DMS114 treated with DMSO at 0.1 percent for 48 hours (cell line): Measurements from ENCODE around the gene OR10H1.
"Not testable (repeated sequence)": the region's sequence is repeated elsewhere in the genome, so short reads cannot be mapped to it uniquely, and the experiment has no call there.

Experiments used
- DNase-seq: peaks from one replicate; lab custom pipeline; 2025; ENCODE audit not compliant: unreplicated experiment; lab: John Stamatoyannopoulos, UW

The OR10H1 gene

DNA sequence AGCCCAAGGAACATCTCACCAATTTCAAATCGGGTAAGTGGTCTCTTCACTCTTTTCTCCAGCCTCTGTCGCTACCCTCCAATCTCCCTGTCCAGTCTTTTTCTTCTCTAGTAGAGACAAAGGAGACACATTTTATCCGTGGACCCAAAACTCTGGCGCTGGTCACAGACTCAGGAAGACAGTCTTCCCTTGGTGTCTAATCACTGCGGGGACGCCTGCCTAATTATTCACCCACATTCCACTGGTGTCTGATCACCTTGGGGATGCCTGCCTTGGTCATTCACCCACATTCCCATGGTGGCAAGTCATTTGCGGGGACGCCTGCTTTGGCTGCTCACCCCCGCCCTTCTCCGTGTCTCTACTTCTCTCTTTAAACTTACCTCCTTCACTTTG, 13.8 kb upstream of the OR10H1 start:
- DNase-seq: no peak

DNA sequence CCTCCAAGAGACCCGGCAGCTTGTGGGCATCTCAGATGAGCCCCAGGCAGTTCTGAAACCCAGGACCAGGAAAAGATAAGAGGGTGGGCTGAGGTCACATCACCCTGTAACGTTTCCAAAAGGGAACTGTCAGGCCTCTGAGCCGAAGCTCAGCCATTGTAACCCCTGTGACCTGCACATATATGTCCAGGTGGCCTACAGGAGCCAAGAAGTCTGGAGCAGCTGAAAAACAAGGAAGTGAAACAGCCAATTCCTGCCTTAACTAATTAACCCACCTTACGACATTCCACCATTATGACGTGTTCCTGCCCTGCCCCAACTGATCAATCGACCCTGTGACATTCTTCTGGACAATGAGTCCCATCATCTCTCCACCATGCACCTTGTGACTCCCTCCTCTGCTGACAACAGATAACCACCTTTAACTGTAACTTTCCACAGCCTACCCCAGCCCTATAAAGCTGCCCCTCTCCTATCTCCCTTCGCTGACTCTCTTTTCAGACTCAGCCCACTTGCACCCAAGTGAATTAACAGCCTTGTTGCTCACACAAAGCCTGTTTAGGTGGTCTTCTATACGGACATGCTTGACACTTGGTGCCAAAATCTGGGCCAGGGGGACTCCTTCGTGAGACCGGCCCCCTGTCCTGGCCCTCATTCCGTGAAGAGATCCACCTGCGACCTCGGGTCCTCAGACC, 13.3 kb upstream of the OR10H1 start:
- DNase-seq: not testable (repeated sequence)

DNA sequence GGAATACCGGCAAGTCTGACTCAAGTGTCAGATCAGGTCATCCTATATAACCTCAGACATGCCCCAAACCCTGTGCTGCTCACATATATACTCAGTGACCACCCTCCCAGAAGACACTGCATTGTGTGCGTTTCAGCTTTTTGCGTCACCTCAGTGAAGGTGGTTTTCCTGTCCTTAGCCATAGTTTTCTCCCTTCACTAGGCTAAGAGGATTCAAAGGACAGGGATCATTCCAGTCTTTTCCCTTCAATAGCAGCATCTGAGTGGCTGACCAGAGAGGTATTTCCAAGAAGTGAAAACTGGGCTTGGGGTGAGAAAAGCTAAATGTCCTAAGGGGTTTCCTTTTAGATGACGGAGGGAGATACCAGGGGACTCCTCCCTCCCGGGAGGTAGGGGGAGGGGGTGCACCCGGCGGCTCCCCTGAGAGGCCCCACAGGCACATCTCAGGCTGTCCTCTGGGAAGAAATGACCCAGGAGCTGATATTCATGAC, 12.7 kb upstream of the OR10H1 start:
- no peak for DNase-seq

GRCh38 chr19:15825753-15826152, 10.3 kb upstream of the OR10H1 start:
- DNase-seq: no peak

DNA sequence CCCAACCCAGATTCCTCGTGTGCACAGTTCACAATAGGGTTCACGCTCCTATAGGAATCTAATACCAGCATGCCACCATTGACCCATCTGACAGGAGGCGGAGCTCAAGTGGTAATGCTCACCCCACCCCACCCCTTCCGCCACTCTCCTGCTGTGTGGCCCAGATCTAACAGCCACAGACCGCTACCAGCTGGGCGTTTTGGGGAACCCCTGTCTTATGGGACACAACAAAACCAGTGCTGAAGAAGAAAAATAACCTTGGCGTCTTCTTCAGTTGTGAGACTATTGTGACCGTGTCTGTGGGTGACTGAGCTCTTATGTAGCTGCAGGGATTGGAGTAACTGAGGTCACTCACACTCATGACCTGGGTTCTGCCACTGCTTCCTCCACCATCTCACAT, 5.2 kb upstream of the OR10H1 start:
- DNase-seq: no peak

- DNase-seq: no peak
Measured at GRCh38 chr19:15813916-15814315, 1.5 kb downstream of the OR10H1 start.

DNA sequence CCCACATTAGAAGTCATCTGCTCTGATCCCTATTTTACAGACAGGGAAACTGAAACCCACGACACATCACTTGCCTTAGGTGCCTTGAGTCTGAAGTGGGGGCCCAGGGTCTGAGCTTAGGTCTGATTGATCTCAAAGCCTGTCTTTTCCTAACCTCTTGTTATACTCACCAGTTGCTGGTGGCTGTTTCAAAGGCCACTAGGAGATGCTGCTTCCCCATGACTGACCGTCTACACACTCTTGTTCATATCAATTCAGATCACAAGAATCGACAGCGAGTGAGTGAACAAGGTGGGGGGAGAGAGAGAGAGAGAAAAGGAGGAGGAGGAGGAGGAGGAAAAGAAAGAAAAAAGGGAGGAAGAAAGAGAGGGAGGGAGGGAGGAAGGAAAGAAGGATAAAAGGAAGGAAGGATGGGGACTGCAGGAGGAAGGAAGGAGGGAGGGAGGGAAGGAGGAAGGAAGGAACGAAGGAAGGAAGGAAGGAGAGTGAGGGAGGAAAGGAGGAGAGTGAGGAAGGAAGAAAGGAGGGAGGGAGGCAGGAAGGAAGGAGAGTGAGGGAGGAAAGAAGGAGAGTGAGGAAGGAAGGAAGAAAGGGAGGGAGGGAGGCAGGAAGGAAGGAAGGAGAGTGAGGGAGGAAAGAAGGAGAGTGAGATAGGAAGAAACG, 3.3 kb downstream of the OR10H1 start:
- DNase-seq: peak; percentile 5

DNA sequence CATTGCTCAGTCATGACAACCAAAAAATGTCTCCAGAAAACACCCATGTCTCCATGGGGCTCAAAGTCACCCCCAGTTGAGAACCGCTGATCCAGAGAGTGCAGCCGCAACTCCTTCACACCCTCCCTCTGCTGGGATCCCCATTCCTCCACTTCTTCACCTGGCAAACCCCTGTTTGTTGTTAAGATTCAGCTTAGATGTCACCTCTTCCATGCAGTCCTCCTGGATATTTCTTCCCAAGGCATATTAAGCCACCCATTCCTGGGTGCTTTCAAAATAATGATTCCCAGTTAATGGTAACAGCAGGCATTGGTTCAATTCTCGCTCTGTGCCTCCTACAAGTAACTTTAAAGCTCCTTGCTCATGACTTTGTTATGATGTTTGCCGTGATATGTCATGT, 4.0 kb downstream of the OR10H1 start:
- DNase-seq: no peak

DNA sequence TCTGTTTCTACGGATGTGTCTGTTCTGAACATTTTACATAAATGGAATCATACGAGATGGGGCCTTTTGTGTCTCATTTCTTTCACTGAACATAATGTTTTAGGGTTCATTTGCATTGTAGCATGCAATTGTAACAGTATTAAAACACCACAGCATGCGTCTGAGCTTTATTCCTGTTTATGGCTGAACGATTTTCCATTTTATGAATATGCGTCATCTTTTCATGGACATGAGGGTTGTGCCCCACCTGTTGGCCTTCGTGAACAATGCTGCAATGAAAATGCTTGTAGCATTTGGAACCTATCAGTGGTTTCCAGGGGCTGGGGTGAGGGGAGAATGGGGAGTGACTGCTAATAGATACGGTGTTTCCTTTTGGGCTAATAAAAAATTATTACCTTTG, 5.1 kb downstream of the OR10H1 start:
- DNase-seq: peak; percentile 7

GRCh38 chr19:15794279-15794678, 21.2 kb downstream of the OR10H1 start:
- not testable (repeated sequence) for DNase-seq

GRCh38 chr19:15790096-15790495, 25.4 kb downstream of the OR10H1 start:
- DNase-seq: no peak

DNA sequence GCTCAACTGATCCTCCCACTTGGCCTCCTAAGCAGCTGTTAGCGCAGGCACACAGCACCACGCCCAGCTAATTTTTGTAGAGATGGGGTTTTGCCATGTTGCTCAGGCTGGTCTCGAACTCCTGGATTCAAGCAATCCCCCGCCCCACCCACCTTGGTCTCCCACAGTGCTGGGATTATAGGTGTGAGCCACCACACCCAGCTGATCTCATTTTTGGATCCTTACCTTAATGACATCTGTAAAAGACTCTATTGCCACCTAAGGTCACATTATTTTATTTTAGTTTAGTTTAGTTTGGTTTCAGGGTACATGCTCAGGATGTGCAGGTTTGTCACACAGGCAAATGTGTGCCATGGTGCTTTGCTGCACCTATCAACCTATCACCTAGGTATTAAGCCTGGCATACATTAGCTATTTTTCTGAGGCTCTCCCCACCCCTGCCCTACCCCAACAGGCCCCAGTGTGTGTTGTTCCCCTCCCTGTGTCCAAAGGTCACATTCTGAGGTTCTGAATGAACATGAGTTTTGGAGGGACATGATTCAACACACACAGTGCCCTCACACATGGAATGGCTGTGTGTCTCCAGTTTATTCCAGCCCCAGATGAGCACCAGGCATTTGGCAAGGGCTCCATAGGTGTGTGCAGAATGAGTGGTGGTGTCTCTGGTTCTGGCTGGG, 26.7 kb downstream of the OR10H1 start:
- no peak for DNase-seq

GRCh38 chr19:15787611-15788155, 27.8 kb downstream of the OR10H1 start, which contains the start of gene OR10H5:
Gene OR10H5, plus strand, starts transcription at chr19:15787661. Its CDS starts 6,388 bp downstream, at chr19:15794049.
- DNase-seq: no peak

- not testable (repeated sequence) for DNase-seq
Measured at GRCh38 chr19:15782896-15783295, 32.6 kb downstream of the OR10H1 start.

- DNase-seq: no peak
Measured at GRCh38 chr19:15782211-15782610, 33.3 kb downstream of the OR10H1 start.

GRCh38 chr19:15781661-15782060, 33.8 kb downstream of the OR10H1 start:
- no peak for DNase-seq

DNA sequence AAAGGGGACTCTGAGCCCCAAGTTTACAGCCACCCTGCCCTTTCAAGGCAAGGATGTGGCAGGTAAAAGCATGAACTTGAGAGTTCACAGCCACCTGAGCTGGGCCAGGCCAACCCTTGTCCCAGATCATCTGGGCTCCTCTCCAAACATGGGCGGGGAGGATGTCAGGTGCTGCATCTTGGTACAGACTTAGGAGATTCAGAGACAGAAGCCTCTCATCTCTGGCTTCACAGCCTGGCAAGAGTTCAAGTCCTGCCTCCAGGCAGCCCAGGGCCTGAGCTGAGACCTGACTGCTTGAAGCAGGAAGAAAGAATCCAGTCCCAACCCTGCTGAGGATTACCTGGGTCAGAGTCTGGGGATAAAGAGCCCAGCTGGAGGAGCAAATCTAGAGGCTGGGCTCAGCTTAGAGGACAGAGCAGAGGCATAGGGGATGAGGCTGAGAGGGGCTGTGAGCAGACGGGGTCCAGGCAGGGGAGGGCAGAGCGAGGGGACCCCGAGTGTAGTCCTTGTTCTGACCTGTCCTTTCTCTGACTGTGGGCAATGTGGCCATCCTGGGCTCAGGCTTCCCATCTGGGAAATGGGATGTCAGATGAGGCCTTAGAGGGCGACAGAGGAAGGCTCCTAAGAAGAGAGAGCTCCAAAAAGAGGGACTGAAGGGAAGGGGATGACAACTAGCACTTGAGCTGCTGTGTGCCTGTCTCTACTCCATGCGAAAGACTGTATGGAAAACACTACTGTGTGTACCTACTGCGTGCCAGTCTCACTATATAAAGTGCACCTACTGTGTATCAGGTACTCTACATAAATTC, 34.6 kb downstream of the OR10H1 start:
- no peak for DNase-seq

DNA sequence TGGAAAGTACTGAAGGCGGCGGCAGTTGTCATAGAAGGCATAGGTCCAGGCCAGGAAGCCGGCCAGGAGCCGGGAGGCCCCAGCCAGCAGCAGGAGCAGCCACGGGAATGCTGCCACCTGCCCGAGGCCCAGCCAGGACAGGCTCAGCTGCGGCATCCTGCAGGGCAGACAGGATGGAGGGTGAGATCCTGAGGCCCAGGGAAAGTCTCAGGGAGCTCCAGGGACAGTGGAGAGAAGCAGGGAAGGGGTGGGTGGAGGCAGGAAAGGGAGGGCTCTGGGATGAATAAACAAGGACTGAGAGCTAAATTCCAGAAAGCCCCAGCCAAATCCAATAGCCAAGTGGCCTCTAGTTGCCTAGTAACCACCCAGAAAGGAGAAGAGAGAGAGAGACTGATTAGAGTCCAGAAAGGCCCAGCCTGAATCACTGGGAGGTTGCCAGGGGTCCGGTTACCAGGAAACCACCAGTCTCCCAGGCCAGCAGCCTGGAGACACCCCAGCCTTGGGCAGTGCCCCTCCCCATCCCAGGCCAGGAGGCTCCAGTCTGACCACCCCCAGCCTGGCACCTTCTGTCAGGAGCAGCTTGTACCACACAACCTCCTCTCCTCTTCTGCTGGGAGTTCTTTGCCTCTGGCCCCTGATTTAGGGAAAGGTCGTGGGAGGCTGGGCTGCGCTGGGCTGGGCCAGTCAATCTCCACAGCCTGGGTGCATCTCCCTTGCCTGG, 35.5 kb downstream of the OR10H1 start:
- DNase-seq: no peak

- DNase-seq: no peak
Measured at GRCh38 chr19:15776991-15777970, 38.2 kb downstream of the OR10H1 start.
